ENCODE measurements around the gene KLF3.
A peak's percentile ranks its signal among the peaks of the same experiment; 100 is the strongest.

Gene KLF3

DNA sequence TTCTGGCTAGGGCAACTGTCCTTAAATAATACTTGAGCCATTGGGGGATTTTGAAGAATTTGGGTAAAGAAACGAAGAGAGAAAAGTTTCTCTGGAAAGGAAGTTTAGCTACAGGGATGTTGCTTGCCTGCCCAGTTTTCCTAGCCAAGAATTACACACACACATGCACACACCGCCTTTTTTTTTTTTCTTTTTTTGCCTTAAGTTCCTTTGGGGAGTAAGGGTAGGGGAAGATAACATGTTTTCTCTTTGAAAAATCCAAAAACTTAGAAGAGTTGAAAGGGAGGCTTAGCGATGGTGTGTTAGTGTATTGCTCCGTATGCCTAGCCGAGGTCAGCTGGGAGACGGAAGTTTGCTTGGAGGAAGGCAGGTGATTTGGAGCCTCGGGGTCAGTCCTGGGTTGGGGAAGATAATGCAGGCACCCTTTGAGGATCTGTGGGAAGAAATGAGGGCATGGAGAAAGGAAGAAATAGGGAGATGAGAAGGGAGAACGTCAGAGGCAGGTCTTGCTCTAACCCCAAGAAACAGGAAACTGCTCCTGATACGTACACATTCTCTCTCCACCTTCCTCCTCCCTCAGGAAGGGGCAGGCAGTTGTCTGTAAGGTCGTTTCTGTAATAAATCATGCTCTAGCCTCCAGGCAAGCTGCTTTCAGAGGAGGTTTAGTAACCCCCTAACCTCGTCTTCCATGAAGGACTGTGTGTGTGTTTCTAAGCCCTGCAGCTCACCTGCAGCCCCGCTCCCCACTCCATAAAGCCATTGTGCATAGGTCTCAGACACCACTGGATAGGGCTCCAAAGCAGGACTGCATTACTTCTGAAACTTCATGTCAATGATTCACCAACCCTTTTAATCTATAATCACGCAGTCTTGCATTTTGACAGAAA is 10.5 kb downstream of the KLF3 start:
- peak; percentile 10 for DNase-seq

DNA sequence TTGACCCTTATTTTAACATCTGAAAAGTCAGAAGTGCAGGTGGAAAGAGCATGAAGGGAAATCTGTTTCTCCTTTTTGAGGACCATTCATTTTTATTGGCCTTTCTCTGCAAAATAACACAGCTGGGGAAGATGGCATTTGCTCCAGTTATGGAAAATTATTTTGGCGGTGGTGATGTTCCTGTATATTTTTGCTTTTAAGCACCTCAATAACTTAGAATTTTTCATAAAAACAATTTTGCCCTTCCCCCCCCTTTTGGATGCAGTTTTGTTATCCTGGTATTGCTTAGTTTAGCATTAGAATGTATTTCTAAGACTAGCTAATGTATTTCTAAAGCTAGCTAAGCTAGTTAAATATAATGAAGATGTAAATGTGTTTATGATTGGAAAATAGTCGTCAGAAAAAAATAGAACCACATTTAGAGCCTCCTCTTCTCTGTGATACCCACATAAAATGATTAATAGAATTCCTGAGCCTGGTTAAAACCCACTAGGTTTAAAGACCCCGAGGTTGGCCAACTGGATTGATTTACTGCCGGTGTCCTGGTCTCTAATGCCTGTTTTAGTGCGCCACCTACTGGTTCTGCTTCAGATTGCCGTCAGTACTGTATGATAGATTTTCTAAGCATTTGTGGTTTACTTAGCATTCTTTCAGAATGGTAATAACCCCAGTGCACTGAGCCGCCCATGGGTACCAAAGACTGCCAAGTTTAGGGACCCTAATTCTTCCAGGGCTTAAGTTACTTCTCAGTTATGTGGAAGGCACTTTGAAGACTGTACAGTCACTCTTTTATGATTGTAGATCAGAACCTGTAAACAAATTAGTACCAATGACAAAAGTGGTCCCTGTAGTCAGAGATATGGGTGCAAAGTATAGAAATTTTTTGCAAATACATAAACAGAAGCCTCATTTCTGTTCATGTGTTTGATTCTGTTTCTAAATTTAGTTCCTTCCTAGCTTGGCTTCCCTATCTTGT is 11.4 kb downstream of the KLF3 start:
- peak; percentile 60 for DNase-seq

DNA sequence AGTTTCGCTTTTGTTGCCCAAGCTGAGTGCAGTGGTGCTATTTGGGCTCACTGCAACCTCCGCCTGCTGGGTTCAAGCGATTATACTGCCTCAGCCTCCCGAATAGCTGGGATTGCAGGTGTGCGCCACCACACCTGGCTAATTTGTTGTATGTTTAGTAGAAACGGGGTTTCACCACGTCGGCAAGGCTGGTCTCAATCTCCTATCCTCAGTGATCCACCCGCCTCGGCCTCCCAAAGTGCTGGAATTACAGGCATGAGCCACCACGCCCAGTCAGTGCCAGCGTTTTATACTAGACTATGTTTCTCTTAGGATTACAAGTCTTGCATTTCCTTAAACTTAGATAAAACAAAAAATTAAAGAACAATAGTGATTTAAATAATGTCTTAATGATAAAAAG is 13.0 kb downstream of the KLF3 start:
- DNase-seq, result no peak

DNA sequence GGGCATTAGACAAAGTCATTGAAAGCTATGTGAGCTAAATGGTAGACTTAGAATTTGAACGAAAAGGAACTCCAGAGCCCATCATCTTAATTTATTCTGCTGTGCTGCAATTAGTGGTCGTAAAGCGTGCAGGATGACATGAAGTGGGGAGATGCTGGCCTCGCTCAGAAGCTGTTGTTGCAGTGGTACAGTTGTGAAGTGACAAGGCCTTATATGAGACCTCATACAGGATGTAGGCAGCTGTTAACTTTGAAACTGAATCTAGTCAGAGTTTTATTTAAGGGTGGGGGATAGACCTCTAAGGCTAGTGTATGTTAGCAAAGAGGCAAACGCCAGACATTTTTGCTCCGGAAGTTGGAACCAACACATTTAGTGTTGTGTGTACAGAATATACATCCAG is 13.4 kb downstream of the KLF3 start:
- no peak for DNase-seq

DNA sequence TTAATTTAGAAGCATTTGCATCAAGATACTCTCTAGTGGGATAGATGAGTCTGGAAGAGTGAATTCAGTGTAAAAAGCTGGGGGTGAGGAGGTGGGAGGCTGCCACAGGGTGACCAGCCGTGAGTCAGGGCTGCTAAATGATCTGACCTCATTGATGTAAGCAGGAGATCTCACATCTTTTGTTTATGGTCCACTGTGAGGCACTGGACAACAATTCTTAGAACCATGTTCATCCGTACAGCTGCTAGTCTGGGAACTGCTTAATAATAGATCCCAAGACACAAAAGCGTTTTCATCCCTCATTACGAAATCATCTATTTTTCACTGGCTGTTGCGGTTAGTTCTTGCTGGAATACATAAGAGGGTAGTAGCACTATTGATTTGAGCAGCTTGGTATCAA is 14.1 kb downstream of the KLF3 start:
- no peak for DNase-seq

GRCh38 chr4:38679921-38680320 is 15.9 kb downstream of the KLF3 start:
- no peak for DNase-seq

DNA sequence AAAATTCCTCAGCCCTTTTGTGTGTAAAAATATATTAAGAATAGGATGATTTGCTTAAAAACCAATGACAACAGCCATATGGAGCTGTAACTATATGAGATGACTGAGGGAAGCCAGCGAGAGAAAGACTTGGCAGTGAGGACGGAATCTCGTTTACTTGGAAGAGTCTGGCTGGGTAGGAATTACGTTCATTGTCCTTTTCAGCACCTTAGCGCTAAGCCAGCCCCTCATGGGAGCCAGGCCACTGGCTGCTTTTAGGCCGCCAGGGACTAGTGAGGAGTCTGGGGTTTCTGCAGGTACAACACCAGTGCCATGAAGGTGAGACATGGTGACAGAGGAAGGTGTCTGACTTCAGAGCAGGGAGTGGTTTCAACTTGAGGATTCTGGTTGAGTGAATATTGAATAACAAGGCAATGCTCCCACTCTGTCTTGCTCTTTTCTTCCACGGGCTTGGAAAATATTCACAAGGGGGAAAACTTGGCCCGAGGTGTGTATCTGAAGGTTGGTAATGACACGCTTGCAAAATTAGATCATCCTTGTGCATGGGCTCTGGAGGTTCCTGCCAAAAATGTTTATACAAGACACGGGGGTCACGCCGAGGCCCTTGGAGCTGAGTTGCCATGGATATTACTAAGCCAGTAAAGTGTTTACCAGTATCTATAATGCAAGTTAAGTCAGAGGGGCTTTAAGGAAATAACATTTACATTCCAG is 17.4 kb downstream of the KLF3 start:
- DNase-seq, result no peak

DNA sequence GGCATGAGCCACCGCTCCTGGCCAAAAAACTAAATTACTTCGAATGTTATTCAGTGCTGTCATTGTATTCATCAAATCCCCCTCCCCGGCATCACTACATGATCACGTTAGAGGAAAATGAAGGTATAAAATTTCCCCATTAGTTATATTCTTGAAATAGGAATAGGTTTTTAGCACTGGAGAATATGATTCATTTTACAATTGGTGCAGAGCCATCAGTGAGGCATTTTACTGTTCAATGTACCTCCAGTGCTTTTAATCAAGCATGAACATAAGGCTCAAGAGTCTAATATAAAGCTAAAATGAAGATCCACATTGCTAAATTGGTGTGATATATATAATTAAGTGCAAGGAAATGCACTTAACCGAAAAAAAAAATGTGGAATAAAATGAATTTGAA is 18.3 kb downstream of the KLF3 start:
- DNase-seq, result no peak

GRCh38 chr4:38683276-38683675 is 19.3 kb downstream of the KLF3 start:
- no peak for DNase-seq

DNA sequence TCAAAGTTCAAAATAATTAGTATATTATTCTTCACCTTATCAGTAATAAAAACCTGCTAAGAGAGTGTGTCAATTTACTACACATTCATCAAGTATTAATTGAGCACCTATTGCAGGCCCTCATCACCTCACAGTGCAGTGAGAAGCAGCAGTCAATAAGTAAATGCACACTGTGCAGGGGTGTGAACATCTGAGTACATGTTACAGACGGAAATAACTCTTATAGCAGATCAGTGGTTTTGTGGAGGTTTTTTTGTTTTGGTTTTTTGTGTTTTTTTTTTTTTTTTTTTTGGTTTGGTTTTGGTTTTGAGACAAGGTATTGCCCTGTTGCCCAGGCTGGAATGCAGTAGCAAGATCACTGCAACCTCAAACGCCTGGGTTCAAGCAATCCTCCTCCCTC is 20.3 kb downstream of the KLF3 start:
- DNase-seq, result no peak

DNA sequence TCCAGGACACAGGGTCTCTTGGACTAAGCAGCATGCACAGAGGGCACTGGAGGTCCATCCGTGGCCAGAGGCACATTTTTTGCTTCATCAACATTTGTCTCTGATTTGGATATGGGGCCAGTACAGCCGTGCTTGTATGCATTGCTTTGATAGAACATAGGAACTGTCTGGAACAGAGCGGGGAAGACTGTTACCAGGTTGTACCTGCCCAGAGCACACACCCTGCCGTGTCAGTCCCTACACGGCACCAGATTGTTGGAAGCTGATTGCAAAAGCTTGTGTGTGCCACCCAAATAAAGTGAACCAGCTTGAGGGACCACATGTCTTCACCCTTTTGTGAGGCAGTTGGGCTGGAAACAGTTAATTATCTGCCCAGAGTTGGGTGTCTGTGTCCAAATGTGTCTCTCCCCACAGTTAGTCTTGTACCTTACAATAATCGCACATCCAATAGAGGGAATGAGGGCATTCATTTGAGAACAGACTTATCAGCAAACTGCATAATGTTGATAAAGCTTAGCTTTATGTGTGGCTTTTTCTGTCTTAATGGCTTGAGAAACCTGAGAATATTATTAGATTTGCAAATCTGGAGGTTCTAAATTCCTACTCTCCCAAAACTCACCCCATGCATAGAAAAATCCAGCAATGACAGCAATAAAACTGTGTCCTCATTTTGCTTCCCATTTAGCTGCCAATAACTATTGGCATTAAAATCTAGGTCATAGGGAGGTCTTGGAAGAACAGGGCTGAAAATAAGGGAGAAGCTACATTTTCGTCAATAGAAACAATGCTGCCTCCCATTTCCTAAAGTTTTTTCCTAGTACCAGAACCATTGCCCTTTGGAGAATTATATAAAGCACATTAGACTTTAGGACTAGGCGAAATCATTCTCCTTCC is 21.2 kb downstream of the KLF3 start:
- no peak for DNase-seq

- DNase-seq, result no peak
Observed at GRCh38 chr4:38686682-38687081, 22.7 kb downstream of the KLF3 start.

DNA sequence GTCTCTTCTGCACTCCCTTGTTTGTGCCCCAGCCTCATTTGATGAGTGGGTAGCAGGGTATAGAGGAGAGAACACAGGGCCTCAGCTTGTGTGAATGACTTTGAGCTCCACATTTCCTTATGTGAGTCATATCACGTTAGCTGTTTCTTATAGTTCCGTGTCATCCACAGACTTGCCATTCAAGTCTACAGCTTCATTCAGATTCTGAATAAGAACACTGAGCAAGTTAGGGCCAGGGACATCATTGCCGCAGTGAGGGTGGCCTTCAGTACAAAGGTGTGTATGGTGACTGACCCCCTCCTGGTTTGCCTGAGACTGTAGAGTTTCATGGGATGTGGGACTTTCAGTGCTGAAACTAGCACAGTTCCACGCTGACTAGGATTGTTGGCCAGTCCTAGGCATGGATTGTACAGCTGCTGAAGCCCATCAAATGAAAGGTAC is 23.6 kb downstream of the KLF3 start:
- no peak for DNase-seq

DNA sequence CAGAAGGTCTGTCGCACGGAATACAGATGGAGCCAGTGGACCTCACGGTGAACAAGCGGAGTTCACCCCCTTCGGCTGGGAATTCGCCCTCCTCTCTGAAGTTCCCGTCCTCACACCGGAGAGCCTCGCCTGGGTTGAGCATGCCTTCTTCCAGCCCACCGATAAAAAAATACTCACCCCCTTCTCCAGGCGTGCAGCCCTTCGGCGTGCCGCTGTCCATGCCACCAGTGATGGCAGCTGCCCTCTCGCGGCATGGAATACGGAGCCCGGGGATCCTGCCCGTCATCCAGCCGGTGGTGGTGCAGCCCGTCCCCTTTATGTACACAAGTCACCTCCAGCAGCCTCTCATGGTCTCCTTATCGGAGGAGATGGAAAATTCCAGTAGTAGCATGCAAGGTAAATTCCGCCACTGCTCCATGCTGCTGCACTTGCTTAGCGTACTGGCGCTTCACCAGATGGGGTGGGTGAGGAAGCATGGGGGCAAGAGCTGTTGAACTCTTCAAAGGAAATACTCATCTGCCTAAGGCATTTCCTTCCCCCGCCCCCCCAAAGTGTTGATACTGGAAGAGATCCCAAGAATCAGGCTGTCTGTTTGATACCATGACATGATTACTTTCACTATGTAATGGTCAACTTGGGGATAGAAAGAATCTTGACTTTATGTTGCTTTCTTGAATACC is 24.8 kb downstream of the KLF3 start:
- no peak for DNase-seq

DNA sequence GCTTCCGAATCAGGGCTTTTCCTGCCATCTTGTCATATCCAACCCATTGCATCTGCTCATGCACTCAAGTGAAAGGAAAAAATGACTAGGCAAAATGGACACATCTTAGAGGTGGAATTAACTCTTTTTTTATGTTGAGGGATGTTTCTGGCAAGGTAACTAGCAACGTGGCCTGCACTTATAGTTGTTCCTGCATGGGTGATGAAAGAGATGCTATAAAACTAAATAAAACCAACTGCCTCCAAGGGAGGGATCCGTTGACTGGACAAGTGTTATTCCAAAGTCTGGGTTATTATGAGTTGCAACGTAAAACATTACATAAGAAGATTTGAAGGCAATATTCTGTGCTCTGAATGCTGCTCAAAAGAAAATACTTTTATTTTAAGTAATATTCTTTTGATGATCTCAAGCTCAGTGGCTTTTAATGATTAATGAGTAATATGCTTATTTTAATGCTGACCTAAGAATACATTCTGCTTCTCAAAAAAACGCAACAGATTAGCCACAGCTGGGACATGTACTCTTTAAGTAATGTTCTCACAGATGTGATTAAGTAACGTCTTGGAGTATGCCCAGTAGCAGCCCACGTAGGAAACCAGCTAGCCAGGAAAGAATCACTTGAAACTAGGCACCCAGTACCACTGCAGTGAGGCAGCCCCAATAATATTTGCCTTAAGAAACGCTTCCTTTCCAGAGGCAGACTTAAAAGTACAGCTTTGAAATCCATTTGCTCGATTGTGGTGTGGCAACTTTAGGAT is 27.4 kb downstream of the KLF3 start:
- no peak for DNase-seq

DNA sequence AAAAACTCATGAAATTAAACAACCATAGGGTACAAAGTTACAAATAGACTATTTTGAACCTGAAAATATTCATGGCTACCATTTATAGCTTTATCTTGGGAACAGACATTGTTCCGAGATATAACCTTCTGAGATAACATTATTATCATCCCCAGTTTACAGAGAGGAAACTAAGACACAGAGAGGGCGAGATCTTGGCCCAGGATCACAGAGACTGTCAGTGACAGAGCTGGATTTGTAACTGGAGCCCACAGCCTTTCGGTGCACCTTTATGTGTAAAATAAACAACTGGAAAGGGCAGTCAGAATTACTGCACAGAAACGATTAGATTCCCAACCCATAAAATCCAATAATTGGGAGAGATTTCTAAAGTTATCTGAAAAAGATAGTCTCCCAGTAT is 28.4 kb downstream of the KLF3 start:
- no peak for DNase-seq

GRCh38 chr4:38693569-38693968 is 29.6 kb downstream of the KLF3 start:
- DNase-seq, result no peak

DNA sequence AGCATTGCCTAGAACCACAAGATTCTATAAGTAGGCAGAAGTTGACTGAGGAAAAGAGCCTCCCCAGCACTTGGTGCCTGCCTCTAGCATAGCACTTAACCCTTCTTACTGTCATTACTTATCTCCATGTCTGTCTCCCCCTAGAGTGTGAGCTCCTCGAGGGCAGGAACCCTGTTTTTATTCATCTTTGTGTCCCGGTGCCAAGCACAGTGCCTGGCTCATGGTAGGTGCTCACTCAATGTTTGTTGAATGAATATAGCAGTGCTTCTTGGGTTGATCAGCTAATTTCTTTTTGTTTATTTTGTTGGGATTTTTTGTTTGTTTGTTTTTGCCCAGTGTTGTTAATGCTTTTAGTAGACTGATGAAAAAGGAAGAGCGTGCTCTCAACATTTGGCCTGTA is 30.3 kb downstream of the KLF3 start:
- no peak for DNase-seq

- no peak for DNase-seq
Observed at GRCh38 chr4:38695809-38696208, 31.8 kb downstream of the KLF3 start.

- no peak for DNase-seq
Observed at GRCh38 chr4:38696697-38697096, 32.7 kb downstream of the KLF3 start.

DNA sequence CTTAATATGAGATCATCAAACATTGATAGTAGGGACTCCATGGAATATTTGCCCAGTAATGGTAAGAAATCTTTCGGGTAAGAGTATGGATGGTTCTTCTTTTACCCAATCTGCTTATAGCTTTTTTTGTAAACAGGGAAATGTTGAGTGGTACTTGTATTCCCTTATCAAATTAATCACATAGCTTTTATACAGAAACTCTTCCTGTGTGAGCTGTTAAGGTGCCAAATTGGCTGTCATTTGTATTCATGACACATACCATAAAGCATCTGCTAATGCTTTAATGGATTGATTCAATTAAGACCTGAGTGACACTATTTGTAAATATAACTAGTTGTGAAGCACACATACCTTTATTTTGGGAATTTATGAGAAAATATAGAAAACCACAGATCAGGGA is 34.2 kb downstream of the KLF3 start:
- DNase-seq, result no peak
